GM10266 (cell line): Measurements from ENCODE around the gene CCDC85B.
A peak's percentile ranks its signal among the peaks of the same experiment; 100 is the strongest.

Experiments
- DNase-seq: peaks from one replicate; pipeline ENCODE4 v3.0.0; 2012; ENCODE audit errors: extremely low spot score
- TF ChIP-seq, protein P1 (sequence below): IDR thresholded peaks from 2 replicates; pipeline ENCODE4 v1.5.1; 2012; ENCODE audit warnings: mild to moderate bottlenecking, low read depth; ENCODE audit not compliant: control insufficient read depth, insufficient read depth; ENCODE audit errors: missing control alignments

CCDC85B gene

DNA sequence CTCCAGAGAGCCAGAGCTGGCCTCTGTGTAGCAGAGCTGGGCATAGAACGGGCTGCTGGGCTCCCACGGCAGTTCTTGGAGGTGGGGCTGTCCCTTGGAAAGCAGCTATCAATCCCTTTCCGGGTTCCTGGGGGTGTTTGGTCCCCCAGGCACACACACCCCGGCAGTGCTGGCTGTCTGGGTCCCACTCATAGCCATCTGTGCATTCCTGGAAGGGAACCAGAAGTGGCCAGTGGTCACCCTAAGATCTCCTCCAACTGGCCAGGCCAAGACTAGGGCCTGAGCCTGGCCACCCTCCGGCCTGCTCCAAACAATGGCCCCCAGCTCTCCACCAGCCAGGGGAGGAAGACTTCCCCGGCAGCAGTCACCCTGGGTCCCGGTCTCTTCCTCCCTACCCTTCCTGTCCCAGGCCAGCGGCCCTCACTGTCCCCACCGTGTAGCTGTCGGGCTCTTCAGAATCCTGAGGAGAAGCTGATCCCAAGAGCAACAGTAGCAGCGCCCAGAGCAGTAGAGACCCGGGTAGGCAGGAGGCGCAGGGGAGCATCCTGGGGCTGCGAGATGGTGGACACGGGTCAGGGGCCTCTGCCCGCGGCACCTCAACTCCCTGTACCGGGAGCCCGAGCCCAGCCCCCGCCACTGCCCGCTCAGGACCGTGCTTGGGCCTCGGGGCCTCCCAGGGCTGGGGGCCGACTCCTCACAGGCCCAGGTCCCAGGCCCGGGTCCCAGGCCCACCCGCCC lies 18.5 kb upstream of the CCDC85B start:
- DNase-seq = no peak
- TF ChIP-seq, protein P1, sequence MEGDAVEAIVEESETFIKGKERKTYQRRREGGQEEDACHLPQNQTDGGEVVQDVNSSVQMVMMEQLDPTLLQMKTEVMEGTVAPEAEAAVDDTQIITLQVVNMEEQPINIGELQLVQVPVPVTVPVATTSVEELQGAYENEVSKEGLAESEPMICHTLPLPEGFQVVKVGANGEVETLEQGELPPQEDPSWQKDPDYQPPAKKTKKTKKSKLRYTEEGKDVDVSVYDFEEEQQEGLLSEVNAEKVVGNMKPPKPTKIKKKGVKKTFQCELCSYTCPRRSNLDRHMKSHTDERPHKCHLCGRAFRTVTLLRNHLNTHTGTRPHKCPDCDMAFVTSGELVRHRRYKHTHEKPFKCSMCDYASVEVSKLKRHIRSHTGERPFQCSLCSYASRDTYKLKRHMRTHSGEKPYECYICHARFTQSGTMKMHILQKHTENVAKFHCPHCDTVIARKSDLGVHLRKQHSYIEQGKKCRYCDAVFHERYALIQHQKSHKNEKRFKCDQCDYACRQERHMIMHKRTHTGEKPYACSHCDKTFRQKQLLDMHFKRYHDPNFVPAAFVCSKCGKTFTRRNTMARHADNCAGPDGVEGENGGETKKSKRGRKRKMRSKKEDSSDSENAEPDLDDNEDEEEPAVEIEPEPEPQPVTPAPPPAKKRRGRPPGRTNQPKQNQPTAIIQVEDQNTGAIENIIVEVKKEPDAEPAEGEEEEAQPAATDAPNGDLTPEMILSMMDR = no peak

- DNase-seq = no peak
- TF ChIP-seq, protein P1 = no peak
Observed at GRCh38 chr11:65872586-65873317, 17.7 kb upstream of the CCDC85B start, which contains the start of gene EFEMP2. TSS of gene EFEMP2 (minus strand) at chr11:65872800. CDS start at chr11:65872354, 446 bp downstream.

GRCh38 chr11:65873318-65874156 lies 16.9 kb upstream of the CCDC85B start:
- TF ChIP-seq, protein P1 = no peak
- peak; percentile 97 for DNase-seq

- no peak for DNase-seq
- TF ChIP-seq, protein P1 = no peak
Observed at GRCh38 chr11:65879617-65880016, 10.9 kb upstream of the CCDC85B start, which contains the start of gene CTSW. TSS of gene CTSW (plus strand) at chr11:65879837. CDS start at chr11:65879855, 18 bp downstream.

DNA sequence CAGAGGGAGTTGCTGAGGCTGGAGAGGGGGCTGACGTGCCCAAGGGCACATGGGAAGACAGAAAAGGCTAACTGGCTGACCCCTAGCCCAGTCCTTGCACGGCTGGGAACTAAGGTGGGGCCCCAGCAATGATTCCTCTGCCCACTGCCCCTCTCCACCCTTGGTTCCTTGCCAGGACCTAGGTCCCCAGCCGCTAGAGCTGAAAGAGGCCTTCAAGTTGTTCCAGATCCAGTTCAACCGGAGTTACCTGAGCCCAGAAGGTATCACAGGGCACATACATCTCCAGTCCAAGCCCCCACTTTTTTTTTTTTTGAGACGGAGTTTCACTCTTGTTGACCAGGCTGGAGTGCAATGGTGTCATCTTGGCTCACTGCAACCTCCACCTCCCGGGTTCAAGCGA lies 10.4 kb upstream of the CCDC85B start:
- DNase-seq = no peak
- TF ChIP-seq, protein P1 = no peak

DNA sequence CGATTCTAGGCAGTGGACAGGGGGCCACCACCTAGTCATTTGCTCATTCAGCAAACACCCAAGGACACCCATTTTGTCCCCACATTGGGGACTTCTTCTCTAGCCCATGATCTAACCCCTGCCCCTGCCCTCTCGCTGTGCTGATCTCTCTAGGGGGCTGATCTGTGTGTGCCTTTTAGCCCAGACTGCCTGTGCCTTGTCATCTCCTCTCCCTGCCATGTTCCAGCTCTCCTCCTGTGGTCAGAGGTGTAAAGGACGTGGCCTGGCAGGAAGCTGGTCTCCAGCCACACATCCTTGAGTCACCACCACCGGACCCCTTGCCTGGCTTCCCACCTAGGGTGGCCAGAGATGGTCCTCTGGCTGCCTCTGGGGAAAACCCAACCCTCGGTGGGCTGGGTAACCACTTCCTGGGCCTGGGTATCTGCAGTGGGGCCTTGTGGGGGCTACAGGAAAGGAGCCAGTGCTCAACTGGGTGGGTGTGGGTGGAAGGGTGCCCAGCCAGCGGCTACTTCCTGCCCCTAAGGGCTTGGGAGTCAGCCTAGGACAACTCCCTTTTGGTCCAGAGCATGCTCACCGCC lies 9.5 kb upstream of the CCDC85B start:
- no peak for DNase-seq

More for the DNA sequence above, 9.5 kb upstream of the CCDC85B start:
- TF ChIP-seq, protein P1 = no peak
